Measurements from ENCODE around the gene HSPBP1. TPM values are rescaled to one million over a fixed set of nuclear protein-coding genes. Genes with fewer than 3 reads are reported as not detected.

Gene HSPBP1
- total and polyA plus RNA-seq, 2 donors (not counting 3 experiments of a cell fraction or from before 2014, with no cell fraction given): 30.4 to 47.5 TPM

DNA sequence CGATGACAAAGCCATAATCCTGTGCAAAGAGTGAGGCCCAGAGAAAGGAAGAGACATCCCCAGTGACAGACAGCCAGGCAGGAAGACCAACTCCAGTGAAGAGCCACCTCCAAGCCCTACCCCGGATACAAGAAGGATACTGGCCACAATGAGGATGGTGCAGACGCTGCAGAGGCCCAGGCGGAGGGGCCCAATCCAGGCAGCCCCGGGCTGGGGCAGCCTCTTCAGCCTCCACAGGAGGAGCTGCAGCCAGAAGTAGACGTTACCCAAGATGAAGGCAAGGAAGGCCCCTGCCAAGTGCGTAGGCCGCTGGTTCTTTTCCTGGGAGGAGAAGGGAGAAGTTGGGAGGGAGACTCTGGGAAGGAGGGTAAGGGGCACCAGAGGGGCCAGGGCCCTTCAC, 36.7 kb upstream of the HSPBP1 start:
- POLR2A ChIA-PET: no interaction called here
- Histone ChIP-seq H3K4me1 (ENCODE audit: control insufficient read depth, extremely low read depth, insufficient read depth, low read length) (no peaks in the 10 kb centered on the region), H3K4me3 (replicated peaks in 1 of 3; ENCODE audit: insufficient read depth in 1 of 3, low read depth in 1 of 3, low read length in 3 of 3) (no peak overlapping the region), H3K79me2 (ENCODE audit: control insufficient read depth, insufficient read depth, low read length) (no peaks in the 10 kb centered on the region), H3K9ac (replicated peaks; ENCODE audit: extremely low read depth, insufficient read depth, low read length) (no peak overlapping the region), H3K9me1 (replicated peaks; ENCODE audit: control insufficient read depth, extremely low read depth, insufficient read depth, low read length) (no peaks in the 10 kb centered on the region), H3K4me2 (ENCODE audit: insufficient read depth, low read length) (no peak overlapping the region), H3K27me3 (ENCODE audit: control insufficient read depth in 2 of 2, insufficient read depth in 2 of 2, low read length in 2 of 2) (no peaks in the 10 kb centered on the region), H2AFZ (ENCODE audit: low read depth, low read length) (no peak overlapping the region), H3K9me3 (replicated peaks; ENCODE audit: control insufficient read depth, insufficient read depth, low read length) (no peaks in the 10 kb centered on the region), H4K20me1 (replicated peaks; ENCODE audit: control insufficient read depth, extremely low read depth, insufficient read depth, low read length) (no peaks in the 10 kb centered on the region), H3K36me3 (ENCODE audit: control insufficient read depth in 2 of 2, extremely low read depth in 1 of 2, insufficient read depth in 2 of 2, low read length in 2 of 2) (no peaks in the 10 kb centered on the region), H3K27ac (ENCODE audit: insufficient read depth, low read depth, low read length) (no peak overlapping the region)
- dilution Hi-C loops (cut with MboI; ENCODE audit: extremely low pct_ligation_motif_present, low sequenced_read_pairs): no loop called here
- intact Hi-C loops (cut with micrococcal nuclease): no loop called here
- CTCF ChIA-PET: interaction anchor here (2.1 kb wide), 1 partner anchor 15 kb away, joined by 8 read pairs; no protein-coding TSS in a partner anchor
- TF ChIP-seq GATA2 (IDR thresholded peaks at IDR 0.05; ENCODE audit: insufficient read depth, insufficient read length, low read depth, low read length): no peak
- no peak for FAIRE-seq
- no TSS peak for BruUV-seq (replicated peaks)
- no peak for DNase-seq (ENCODE audit: low read depth, low spot score)

DNA sequence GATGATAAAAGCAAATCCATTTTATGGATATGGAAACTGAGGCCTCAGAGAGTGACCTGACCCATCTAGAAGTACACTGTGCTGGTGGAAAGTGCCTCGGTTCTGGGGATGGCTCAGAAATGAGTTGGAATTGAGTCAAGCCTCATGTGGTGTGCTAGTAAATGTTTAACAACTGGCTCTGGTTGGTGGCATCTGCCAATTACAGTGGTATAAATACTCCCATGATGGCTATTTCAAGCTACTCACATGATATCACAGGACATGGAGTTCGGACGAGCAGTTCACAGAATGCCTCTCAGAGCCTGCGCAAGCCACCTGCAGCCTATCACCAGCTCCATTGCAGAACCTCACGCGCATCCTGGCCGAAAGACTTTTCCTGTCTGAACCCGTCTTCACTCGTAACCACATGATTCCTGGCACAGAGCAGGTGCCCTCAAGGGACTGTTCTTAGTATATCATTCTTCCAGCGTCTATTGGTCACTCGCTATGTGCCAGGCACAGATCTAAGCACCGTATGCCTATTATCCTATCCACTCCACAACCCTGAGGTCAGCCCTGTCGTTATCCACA, 36.1 kb upstream of the HSPBP1 start:
- DNase-seq (ENCODE audit: low read depth, low spot score) (no peak), FAIRE-seq (no peak)
- Histone ChIP-seq H3K4me1 (ENCODE audit: control insufficient read depth, extremely low read depth, insufficient read depth, low read length) (no peaks in the 10 kb centered on the region), H2AFZ (ENCODE audit: low read depth, low read length) (no peak overlapping the region), H3K79me2 (ENCODE audit: control insufficient read depth, insufficient read depth, low read length) (no peaks in the 10 kb centered on the region), H3K27me3 (ENCODE audit: control insufficient read depth in 2 of 2, insufficient read depth in 2 of 2, low read length in 2 of 2) (no peaks in the 10 kb centered on the region), H3K36me3 (ENCODE audit: control insufficient read depth in 2 of 2, extremely low read depth in 1 of 2, insufficient read depth in 2 of 2, low read length in 2 of 2) (no peaks in the 10 kb centered on the region), H3K9me1 (replicated peaks; ENCODE audit: control insufficient read depth, extremely low read depth, insufficient read depth, low read length) (no peaks in the 10 kb centered on the region), H3K4me3 (replicated peaks in 1 of 3; ENCODE audit: insufficient read depth in 1 of 3, low read depth in 1 of 3, low read length in 3 of 3) (no peak overlapping the region), H3K4me2 (ENCODE audit: insufficient read depth, low read length) (no peak overlapping the region), H3K9ac (replicated peaks; ENCODE audit: extremely low read depth, insufficient read depth, low read length) (no peak overlapping the region), H4K20me1 (replicated peaks; ENCODE audit: control insufficient read depth, extremely low read depth, insufficient read depth, low read length) (no peaks in the 10 kb centered on the region), H3K9me3 (replicated peaks; ENCODE audit: control insufficient read depth, insufficient read depth, low read length) (no peaks in the 10 kb centered on the region), H3K27ac (ENCODE audit: insufficient read depth, low read depth, low read length) (no peak overlapping the region)
- BruUV-seq (replicated peaks): no TSS peak
- CTCF ChIA-PET: interaction anchor here (2.1 kb wide), 1 partner anchor 14 kb away, joined by 8 read pairs; no protein-coding TSS in a partner anchor
- intact Hi-C loops (cut with micrococcal nuclease) (no loop called here), dilution Hi-C loops (cut with MboI; ENCODE audit: extremely low pct_ligation_motif_present, low sequenced_read_pairs) (no loop called here)
- no peak for TF ChIP-seq POLR2AphosphoS5 (IDR thresholded peaks at IDR 0.05; ENCODE audit: insufficient read depth, low read depth, low read length)
- TF ChIP-seq GATA2 (IDR thresholded peaks at IDR 0.05; ENCODE audit: insufficient read depth, insufficient read length, low read depth, low read length): no peak
- no peak for TF ChIP-seq POLR2A (IDR thresholded peaks at IDR 0.05; ENCODE audit: low read depth, low read length)
- TF ChIP-seq MYC (IDR thresholded peaks at IDR 0.05; ENCODE audit: low read depth, low read length): no peak
- no peak for TF ChIP-seq FOS (IDR thresholded peaks at IDR 0.05; ENCODE audit: borderline replicate concordance, insufficient read depth, low read length)
- no peak for TF ChIP-seq MAX (IDR thresholded peaks at IDR 0.05; ENCODE audit: insufficient read depth, insufficient read length)
- POLR2A ChIA-PET: no interaction called here
